Measurements from ENCODE around the gene POLR1D.

DNA sequence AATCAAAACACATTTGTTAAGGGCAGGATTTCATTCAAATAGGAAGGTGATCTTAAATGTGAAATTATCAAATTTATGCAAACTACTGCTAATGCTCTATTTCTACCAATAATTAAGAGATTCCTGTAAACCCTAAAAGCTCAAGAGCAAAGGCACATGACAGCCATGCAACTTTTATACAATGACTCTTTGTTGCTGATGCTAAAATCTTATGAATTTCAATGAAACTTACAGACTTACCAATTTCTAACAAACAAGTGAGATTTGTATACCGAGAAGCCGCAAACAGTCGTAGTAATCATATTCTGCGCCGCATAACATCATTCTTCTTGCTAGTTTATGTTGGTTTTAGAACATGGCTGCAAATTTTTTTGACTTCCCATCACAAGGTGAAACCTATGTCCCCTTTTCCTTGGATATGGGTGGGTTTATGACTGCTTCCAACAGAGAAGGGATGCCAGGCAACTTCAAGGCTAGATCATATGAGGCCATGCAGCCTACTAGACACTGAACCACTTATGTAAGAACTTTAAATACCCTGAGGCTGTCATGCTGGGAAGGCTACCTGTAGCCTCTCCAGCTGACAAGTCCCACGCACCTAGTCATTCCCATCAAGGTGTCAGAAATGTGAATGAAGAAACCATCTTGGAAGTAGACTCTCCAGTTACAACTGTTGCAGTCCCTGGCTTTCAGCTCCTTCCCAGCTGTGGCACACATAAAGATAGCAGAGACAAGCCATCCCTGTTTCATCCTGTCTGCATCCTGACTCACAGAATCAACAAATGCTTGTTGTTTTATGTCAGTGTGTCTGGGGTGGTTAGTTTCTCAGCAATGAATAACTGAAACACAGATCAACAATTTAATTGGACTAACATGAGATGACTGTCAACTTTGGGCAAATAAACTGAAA lies 43.3 kb upstream of the POLR1D start:
- TF ChIP-seq CTCF (IDR thresholded peaks at IDR 0.05) (no peak), ZFX (IDR thresholded peaks at IDR 0.05; ENCODE audit: borderline replicate concordance) (no peak)
